ENCODE measurements around the gene AGK.

DNA sequence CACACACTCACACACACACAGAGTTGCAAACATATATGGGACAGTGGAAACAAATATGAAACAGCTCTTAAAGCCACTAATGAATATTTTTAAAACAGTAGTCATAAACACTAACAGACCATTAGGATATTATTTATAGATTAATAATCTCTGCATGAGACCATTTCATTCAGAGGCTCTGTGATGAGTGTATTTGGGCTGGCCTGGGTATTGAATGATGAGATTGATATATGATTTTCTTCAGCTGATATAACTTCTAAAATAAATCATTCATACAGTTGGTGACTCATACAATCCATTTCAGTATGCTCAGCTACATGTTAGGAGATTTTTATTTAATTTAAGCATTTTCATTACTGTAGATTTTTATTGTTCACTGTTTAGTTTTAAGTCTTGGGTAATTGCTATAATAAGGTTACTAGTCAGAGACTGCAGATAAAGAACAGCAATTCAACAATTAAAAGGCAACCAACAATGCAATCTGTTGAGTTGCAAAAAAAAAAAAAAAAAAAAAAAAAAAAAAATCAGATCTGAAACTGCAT, 25.2 kb upstream of the AGK start:
- TF ChIP-seq, protein P1, sequence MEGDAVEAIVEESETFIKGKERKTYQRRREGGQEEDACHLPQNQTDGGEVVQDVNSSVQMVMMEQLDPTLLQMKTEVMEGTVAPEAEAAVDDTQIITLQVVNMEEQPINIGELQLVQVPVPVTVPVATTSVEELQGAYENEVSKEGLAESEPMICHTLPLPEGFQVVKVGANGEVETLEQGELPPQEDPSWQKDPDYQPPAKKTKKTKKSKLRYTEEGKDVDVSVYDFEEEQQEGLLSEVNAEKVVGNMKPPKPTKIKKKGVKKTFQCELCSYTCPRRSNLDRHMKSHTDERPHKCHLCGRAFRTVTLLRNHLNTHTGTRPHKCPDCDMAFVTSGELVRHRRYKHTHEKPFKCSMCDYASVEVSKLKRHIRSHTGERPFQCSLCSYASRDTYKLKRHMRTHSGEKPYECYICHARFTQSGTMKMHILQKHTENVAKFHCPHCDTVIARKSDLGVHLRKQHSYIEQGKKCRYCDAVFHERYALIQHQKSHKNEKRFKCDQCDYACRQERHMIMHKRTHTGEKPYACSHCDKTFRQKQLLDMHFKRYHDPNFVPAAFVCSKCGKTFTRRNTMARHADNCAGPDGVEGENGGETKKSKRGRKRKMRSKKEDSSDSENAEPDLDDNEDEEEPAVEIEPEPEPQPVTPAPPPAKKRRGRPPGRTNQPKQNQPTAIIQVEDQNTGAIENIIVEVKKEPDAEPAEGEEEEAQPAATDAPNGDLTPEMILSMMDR (IDR thresholded peaks at IDR 0.05), result no peak
- no peak for TF ChIP-seq POLR2AphosphoS5 (IDR thresholded peaks at IDR 0.05)

All from stomach (tissue), 4 donors.